Raji (cell line): ENCODE data around the gene LRRC49.

Source experiments
- POLR2A ChIP-seq: IDR thresholded peaks from 2 replicates; pipeline ENCODE4 v1.6.1; 2011; ENCODE audit warnings: low read depth, low read length, control low read depth; ENCODE audit not compliant: insufficient read depth

Gene LRRC49

DNA sequence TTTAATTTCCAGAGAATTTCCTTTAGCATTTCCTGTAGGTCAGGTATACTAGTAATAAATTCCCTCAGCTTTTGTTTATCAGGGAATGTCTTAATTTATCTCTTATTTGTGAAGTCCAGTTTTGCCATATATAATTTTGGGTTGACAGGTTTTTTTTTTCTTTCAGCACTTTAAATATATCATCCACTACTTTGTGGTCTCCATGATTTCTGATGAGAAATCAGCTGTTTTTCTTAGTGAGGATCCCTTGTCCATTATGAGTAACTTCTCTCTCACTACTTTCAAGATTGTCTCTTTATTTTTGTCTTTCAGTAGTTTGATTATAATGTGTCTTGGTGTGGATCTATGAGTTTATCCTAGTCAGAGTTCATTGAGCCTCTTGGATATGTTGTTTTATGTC, 105.7 kb downstream of the LRRC49 start:
- no peak for TF ChIP-seq POLR2A

DNA sequence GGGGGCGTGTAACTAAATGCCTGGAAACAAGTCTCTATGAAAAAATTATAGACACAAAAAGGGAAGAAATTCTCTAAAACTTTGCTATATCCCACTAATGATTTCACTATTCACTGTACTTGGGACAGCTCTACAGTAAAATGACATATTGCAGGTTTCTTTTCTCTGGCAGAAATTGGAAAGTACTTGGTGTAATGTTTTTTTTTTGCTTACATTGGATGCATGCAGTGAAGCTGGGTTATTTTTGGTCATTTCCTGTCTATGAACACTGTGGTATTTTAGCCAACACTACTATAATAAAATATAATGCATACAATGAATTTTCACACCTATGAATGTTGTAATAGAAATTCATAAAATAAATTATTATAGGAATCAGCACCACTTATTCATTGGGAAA, 109.7 kb downstream of the LRRC49 start:
- no peak for TF ChIP-seq POLR2A

DNA sequence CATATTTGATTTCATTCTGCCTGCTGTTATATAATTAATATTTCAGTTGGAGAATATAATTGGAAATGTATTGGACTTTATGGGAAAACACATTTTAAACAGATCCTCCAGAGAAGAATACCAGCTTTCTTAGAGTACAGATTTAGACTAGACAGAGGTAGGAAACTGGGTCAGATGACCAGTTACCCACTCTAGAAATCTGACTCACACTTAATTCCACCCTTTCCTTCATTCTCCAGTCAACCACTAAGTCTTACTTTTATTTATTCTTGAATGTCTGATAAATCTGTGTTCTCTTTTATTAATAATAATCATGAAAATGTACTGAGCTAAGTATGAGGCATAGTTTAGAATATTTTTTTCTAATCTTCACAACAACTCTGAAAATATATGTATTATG, 110.7 kb downstream of the LRRC49 start:
- no peak for TF ChIP-seq POLR2A

DNA sequence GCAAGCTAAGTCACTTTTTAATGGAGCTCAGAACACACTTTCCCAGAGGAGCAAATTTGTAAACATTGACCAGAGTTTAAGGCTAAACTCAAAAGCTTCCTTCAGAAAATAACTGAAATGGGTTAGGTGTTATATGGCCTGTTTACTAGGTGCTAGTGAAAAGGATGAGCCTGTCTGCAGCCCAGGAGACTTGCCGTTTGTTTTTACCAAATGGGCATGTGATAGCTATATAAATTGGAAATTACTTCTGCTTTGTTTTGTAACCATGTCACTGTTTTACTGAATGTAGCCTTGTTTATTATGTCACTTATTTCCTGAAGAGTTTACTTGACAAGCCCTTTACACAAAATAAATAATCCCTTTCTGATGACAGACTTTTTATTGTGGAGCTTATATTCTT, 113.3 kb downstream of the LRRC49 start:
- TF ChIP-seq POLR2A = no peak

DNA sequence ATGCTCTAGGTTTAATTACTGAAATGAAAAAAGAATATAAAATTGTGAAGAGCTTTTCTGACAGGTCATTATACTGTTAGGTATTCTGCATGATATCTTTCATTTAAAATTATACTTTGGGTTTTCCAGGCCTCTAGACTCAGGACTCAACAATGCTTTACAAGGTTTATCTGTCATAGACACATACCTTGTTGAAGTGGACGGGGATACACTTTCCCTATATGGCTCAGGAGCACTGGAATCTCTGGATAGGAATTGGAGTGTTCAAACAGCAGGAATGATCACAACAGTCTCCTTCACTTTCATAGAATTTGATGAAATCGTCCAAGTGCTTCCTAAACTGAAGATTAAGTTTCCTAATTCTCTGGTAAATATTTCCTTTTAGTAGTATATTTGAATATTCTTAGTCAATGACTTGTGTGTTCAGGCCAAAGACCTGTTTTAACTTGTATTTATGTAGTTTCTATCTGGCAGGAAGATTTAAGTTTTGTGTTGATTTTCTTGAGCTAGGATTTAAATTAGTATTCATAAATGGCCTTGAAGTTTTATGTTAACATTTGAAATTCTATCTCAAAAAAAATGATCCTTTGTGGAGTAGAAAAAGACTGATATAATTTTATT, 115.7 kb downstream of the LRRC49 start:
- TF ChIP-seq POLR2A = no peak

DNA sequence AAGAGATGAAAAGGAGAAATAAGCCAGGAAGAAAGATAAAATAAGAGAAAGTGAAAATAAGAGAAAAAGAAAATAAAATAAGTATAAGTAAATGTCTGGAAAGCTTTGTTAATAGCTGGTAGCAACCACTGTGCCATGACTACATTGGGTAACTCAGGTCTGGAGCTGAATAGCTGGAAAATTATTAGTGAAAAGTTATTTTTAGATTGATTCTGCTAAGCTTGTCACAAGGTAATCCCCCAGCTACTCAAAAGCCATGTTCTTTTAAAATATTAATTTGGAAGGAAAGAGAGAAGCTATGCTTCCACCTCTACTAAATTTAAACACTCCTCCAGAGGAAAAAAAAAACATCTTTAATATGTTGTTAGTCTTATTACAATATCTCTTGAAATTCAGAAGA, 117.8 kb downstream of the LRRC49 start:
- TF ChIP-seq POLR2A = no peak

DNA sequence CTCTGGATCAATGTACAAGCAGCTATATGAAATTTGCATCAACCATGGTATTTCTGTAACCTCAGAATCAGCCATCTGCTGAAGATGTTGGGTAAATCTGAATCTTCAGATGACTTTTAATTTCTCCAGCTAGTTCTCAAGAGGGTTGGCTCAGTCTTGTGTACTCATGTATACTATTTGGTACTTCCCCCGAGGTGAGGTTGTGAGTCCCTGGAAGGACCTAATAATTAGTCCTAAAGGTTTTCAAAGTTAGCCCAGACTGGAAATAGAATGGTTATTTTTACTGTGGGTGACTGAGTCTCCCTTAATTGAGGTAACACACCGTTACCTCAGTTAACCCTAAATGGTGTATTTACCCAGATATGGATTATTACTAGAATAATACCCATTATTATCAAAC, 118.4 kb downstream of the LRRC49 start:
- TF ChIP-seq POLR2A = no peak

DNA sequence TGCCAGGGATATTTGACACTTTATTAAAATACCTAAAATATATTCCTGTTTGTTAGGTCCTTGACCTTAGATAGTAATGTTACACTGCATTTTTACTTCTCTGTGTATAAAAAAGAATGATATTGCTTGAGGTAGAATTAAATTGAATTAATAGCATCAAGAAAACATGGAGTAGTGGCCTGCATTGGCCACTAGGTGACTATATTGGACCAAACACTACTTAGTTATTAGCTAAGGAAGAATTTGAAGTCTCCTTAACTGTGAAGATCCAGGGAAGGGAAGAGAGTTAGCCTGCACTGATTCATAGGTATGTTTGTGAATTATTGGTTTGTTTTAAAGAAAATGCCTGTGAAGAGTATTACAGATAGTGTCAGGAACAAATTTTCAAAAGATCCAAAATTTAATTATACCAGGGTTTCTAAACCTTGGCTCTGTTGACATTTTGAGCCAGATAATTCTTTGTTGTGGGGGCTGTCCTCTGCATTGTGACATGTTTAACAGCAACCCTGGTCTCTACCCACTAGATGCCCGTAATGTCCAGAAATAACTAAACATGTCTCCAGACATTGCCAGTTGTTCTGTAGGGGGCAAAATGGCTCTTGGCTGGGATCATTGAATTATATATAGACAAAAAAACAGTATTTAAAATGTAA, 119.0 kb downstream of the LRRC49 start:
- no peak for TF ChIP-seq POLR2A

DNA sequence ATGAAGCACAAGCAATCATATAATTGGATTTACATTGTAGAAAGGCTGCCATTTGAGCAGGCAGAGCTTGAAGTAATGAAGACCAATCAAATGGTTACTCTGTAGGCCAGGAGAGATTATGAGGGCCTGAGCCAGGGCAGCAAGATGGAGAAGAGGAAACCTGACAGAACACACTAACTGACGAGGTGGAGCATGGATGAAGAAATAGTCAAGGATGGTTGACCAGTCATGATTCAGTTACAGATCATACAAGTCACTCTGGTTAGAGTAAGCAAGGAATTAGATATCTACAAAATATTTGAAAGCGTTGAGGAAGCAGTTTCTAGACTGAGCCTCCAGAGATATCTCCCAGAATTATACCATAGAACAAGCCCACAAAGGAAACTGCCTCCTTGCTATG, 120.8 kb downstream of the LRRC49 start:
- no peak for TF ChIP-seq POLR2A

DNA sequence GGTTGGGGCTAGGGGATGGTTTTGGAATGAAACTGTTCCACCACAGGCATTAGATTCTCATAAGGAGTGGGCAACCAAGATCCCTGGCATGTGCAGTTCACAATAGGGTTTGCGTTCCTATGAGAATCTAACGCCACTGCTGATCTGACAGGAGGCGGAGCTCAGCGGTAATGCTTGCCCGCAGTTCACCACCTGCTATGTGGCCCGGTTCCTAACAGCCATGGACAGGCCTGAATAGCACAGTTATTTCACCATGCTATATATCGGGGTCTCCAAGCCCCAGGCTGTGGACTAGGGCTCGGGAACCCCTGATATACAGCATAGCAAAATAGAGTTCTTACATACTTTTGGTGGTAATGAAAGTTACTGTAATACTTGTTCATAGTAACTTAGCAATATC, 122.7 kb downstream of the LRRC49 start:
- no peak for TF ChIP-seq POLR2A

DNA sequence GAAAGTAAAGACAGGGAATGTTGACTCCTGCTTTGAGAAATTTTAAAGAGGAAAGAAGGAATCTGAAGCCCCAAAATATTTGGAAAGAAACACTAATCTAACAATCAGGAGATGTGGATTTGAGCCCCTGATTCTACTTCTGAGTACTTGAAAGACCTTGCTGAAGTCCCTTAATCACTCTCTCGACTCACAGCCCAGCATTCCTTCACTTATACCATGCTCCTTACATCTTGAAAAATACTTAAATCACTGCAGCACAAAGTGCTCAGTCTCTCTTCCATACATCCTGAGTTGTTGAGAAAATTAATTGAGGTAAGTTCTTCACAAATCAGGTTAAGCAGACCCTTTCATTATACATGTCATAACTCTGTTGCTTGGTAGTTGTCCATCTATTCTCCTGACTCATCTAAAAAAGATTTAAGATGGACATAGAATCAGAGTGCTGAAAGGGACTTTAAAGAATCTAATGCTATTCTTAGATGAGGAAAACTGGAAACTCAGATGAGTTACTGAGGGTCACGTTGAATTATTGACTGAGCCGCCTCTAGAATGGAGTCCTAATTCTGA, 149.8 kb downstream of the LRRC49 start:
- TF ChIP-seq POLR2A = no peak

DNA sequence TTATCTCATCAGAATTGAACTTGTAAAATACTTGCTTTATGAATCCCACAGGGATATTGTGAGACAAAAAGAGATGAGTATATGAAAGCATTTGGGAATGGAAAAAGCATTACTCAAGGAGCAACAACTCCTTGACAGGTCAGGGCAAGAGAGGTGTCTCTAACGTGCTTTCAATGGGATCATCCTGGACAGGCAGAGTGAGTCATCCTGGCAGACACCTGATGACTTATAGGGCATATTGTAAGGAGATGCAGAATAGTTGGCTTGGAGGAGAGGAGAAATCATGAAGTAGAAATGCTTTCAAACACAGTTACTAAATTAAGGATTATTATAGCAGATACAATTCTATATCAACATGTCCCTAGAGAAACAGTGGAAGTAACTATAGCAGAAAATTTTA, 150.7 kb downstream of the LRRC49 start:
- no peak for TF ChIP-seq POLR2A

DNA sequence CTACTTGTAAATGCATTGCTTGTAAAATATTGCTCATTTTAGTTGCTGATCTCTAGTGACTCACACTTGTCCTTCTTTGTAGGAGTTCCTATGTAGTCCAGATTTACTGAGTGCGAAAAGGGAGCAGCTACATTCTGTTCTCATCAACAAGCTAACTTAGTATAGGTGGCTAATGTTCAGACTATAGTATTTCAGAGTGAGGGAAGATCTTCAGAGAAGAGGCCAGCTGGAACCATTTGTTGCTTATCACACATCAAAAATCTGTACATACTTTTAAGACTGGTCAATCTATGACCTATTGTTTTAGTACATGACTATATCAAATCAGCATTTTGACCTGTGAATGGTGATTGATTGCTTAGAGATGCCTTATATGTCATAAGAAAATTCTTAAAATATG, 151.4 kb downstream of the LRRC49 start:
- no peak for TF ChIP-seq POLR2A

DNA sequence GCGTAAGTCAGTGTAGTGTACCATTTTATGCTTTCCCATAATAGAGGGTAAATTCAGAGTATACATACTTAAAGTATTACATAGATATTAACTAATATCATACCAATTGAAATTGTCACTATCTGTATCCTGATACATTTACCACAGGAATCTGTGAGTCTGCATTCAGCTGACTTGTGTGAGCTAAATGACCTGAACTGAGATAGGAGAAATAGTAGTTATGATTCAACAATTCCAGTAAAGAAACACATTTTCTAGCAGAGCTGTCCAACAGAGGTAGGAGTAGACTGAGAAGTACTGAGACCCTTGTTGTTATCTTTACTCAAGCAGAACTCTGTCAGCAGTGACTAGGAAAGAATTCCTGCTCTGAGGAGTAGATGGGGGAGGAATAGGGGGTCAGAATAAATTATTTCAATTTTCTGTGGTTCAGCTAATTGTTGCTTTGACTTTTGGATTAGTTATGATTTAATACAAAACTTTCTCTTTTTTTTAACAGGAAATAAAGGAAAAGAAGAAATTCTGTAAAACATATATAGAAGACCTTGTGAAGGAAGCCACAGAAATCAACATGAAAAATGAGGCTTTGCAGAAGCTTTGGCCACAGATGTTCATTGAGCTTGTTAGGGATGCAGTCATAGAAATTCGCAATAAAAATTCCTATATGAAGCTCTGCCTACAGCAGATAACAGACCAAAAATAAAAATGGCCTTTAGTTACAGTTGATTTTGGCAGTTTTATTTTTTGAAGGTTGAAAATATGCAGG, 156.5 kb downstream of the LRRC49 start:
- TF ChIP-seq POLR2A = no peak

DNA sequence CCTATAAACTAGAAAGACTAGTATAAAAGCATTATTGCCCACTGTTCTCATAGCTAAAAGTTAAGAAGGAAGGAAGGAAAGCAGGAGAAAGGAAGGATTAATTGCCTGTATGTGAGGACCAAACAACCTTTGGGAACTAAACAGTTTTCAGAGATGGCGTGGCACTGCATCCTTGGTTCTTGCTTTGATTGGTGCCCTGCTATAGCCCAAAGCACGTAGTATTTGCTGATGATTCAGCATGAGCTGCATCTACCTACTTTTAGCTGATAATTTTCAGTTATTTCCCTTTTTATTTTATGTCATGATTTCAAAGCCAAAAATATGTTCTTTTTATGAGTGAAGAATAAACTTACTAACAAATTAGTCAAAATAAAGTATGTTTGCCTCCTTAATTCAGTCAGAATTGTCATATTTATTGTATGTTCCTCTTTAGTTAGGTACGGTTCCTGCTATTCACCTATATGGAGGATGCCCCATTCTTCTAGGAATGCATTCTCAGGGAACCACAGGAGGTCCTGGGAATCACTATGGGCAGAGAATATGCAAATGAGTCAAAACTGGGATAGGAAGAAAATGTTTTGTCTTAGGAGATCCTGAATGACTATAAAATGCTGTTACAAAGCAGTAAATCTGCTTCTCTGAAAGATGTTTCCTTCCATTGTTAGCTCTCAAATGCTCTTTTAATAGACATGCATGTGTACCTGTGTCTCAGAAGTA, 157.2 kb downstream of the LRRC49 start:
- TF ChIP-seq POLR2A = no peak
